GM21737 (cell line): ENCODE results near the gene TTC36.

Experiments used
- ATAC-seq: cut with Tn5 transposase; IDR thresholded peaks from one replicate; pipeline ENCODE4 v1.9.1; 2021; ENCODE audit warnings: mild to moderate bottlenecking, moderate library complexity; ENCODE audit not compliant: unreplicated experiment

The TTC36 gene

GRCh38 chr11:118531597-118532084, 4.4 kb downstream of the TTC36 start:
- no peak for ATAC-seq

GRCh38 chr11:118532091-118532490, 4.8 kb downstream of the TTC36 start:
- ATAC-seq, result no peak

- ATAC-seq, result no peak
Measured at GRCh38 chr11:118532852-118533768, 5.8 kb downstream of the TTC36 start.

GRCh38 chr11:118533769-118534729, 6.8 kb downstream of the TTC36 start:
- no peak for ATAC-seq

- ATAC-seq, result no peak
Measured at GRCh38 chr11:118535261-118535660, 8.0 kb downstream of the TTC36 start.

- ATAC-seq, result no peak
Measured at GRCh38 chr11:118536726-118537125, 9.5 kb downstream of the TTC36 start.

- no peak for ATAC-seq
Measured at GRCh38 chr11:118537409-118537980, 10.2 kb downstream of the TTC36 start.

GRCh38 chr11:118544010-118544646, 16.9 kb downstream of the TTC36 start:
- ATAC-seq, result no peak

- no peak for ATAC-seq
Measured at GRCh38 chr11:118544647-118545010, 17.4 kb downstream of the TTC36 start.

- no peak for ATAC-seq
Measured at GRCh38 chr11:118545533-118545932, 18.3 kb downstream of the TTC36 start.

GRCh38 chr11:118547132-118547531, 19.9 kb downstream of the TTC36 start:
- ATAC-seq, result no peak

GRCh38 chr11:118552341-118552740, 25.1 kb downstream of the TTC36 start:
- ATAC-seq, result no peak

GRCh38 chr11:118560806-118561205, 33.5 kb downstream of the TTC36 start:
- no peak for ATAC-seq

GRCh38 chr11:118565051-118565450, 37.8 kb downstream of the TTC36 start:
- ATAC-seq, result no peak

GRCh38 chr11:118569670-118570069, 42.4 kb downstream of the TTC36 start:
- no peak for ATAC-seq

- no peak for ATAC-seq
Measured at GRCh38 chr11:118570787-118571186, 43.5 kb downstream of the TTC36 start.

- peak; percentile 5 for ATAC-seq
Measured at GRCh38 chr11:118571701-118572060, 44.4 kb downstream of the TTC36 start.

- ATAC-seq, result peak; percentile 73
Measured at GRCh38 chr11:118572061-118572980, 45.0 kb downstream of the TTC36 start, which contains the start of gene ARCN1. Gene ARCN1 (plus strand): TSS chr11:118572409. CDS start chr11:118572548, 139 bp downstream.

GRCh38 chr11:118572981-118573550, 45.8 kb downstream of the TTC36 start:
- peak; percentile 12 for ATAC-seq
